Left cardiac atrium (tissue), 4 donors: ENCODE results near the gene OPA1. TPM values are rescaled to one million over a fixed set of nuclear protein-coding genes. Genes with fewer than 3 reads are reported as not detected.

Experiments used
- ATAC-seq, 2 donors: fragments of 200-7000 bp; cut with Tn5 transposase; one replicate each; pipeline ENCODE4 v1.9.1; 2020; ENCODE audit warnings: mild to moderate bottlenecking in 2 of 2, moderate library complexity in 2 of 2
- DNase-seq: peaks from one replicate; pipeline ENCODE4 v3.0.0-alpha.2; 2020
- intact Hi-C, 2 donors: fragments of 100-400 bp; cut with DNase I; formaldehyde crosslinking; loops; one replicate each; pipeline versions ENCODE4 v1.14.1 to v1.15.1; 2022 to 2023
- total RNA-seq, 2 donors: library from RNA; stranded (reverse); fragmentation: NEBNext Ultra II Directional; extraction: Animal tissue kit (Norgen Biotek cat#: 25700); gene quantifications; one replicate each; pipeline ENCODE4 v1.2.1, GENCODE V29; 2021
- donor health status: DM: no; HTN: yes; CAD: no.
- donor health status: DM: no; HTN: yes; CAD: no; lungs with severe emphysema.
- donor health status: DM: yes; HTN: yes; CAD: no.
- donor health status: Dilated cardiomyopathy.

OPA1 gene
- total RNA-seq, 2 donors from 2014 or later = 64.4 to 93.8 TPM

DNA sequence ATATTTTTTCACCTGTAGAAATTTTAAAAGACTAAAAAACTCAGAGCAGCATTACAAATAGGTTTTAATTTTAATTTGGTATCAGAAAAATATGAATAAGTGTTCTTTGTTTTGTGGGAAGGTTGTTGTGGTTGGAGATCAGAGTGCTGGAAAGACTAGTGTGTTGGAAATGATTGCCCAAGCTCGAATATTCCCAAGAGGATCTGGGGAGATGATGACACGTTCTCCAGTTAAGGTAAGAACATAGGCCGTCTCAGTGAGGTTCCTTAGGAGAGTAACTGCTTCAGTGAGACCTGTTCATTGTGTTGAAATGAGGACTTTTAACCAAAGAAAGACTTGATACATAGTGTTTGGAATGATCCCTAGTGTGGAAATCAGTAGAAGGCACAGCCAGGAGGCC is 44.8 kb downstream of the OPA1 start:
- intact Hi-C loops = no loop called here
- no peak for ATAC-seq
- DNase-seq = no peak

GRCh38 chr3:193638833-193639232 is 45.8 kb downstream of the OPA1 start:
- DNase-seq (no peak), ATAC-seq (no peak)
- intact Hi-C loops = no loop called here

DNA sequence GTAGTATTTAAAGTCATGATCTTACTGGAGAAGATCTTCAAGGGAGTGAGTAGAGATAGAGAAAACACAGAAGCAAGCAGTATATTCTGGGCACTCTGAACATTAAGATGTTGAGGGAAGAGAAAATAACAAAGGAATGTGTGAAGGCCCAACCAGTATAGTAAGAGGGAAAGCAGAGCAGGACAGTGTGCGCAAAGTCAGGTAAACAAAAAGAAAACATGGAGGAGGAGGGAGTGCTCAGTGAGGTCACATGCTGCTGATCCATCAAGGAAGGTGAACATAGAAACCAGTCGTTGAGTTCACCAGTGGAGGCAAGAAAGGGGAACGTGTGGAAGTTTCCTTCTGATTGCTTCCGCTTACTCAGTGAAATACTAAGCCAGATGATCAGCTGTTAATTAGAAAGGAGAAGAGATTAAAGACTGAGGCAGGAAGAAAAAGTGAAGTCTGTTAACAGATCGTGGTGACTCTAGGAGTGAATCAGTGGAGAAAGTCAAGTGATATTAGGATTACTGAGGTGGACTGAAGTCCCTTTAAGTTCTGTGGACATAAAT is 47.2 kb downstream of the OPA1 start:
- ATAC-seq (no peak), DNase-seq (no peak)
- intact Hi-C loops = no loop called here

DNA sequence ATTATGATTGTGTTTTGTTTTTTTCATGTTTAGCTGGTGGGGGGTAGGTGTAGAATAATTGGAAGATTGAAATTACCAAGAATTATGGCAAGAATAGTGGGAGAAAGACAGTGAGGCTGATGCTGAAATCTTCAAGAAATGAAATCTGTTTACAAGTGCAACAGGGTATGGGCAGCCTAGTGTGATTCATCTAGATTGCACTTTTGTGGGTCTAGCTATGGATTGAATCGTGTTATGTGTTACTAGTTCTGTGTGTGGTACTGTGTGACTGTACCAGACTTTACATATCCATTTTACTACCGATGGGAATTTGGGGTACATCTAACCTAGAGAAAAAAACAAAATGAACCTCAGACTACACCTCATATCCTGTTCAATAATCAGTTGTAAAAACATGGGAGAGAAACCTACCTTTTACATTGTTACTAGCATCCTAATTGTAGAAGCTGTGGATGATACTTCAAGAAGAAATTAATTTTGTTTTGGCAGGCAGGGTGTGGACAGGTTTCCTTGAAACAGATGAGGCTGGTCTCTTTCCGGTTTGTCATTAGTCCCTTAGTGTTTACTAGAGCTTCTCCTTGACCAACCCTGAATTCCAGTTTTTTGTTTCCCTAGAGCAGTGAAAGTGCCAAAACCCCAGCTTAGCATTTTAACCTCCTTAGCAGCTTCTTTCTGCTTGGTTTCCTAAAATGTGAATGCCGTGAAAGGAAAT is 47.9 kb downstream of the OPA1 start:
- intact Hi-C loops = no loop called here

GRCh38 chr3:193641440-193641775 is 48.4 kb downstream of the OPA1 start:
- no peak for DNase-seq
- intact Hi-C loops = no loop called here
- no peak for ATAC-seq

More for the DNA sequence above, 47.9 kb downstream of the OPA1 start:
- ATAC-seq = no peak
- no peak for DNase-seq

DNA sequence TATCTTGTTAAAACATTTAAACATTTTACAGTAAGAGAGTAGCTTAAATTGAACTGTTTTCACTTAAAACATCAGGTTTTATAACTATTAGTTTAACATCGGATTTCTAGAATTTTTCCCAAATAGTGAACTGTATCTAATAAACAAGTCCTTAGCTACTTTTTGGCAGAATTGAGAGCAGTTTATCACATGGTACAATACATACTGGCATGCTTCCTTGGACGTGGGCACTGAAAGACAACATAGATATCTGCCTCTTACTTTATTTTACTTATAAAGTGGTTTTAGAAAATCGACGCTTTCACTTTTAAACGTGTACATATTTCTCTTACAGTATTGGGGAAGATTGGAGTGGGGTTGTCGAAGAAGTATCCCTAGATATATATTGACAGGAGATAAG is 52.8 kb downstream of the OPA1 start:
- ATAC-seq (peak in 1 of 2 donors; percentile 44), DNase-seq (no peak)
- intact Hi-C loops = no loop called here

DNA sequence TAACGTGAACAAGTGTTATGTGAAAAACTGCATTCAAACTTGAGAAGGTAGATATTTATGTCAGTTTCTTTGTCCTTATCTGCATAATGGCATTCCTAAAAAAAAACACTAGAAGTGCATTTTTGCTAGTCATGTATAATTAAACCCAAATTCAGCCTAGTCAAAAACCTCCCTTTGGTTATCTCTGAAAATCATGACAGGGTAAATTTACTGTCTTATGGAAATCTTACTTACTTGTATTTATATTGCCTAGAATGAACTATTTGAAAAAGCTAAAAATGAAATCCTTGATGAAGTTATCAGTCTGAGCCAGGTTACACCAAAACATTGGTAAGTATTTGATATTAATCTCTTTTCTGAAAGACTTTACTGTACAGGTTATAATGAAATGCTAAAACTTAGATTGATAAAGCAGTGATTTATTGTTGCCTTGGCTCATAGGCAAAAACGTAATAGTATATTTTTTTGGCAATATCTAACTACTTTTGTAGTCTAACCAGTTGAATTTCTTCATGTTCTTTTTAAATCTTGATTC is 55.6 kb downstream of the OPA1 start:
- DNase-seq = no peak
- intact Hi-C loops = no loop called here
- ATAC-seq = no peak

GRCh38 chr3:193650585-193650984 is 57.6 kb downstream of the OPA1 start:
- intact Hi-C loops = no loop called here
- DNase-seq = no peak
- no peak for ATAC-seq

DNA sequence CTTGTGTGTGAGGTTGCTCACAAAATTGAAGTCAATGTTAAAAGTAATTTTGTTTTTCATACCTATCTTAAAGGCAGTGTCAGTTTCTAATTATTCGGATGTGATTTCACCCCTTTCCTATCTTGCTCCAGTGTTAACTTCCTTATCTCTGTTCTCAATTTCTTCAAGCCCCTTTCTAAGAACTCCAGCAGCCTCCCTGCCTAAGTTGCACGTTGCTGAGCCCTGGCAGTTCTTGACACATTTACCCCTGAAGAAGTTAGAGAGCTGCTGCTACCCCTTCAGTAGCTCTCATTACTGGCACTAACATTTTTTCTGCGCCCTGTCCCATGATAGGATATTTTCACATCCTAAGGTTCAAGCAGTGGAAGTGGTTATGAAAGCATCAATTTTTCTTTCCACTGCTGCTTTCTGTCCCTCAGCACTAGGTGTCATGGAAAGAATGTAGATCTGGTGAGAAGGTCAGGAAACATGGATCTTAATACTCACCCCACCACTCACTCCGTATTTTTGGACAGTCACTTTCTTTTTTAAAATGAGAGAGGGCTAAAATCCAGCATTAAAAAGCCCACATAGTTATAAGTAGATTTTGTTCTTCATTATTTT is 62.9 kb downstream of the OPA1 start:
- intact Hi-C loops = no loop called here
- ATAC-seq = no peak
- no peak for DNase-seq

GRCh38 chr3:193656445-193656844 is 63.4 kb downstream of the OPA1 start:
- DNase-seq (no peak), ATAC-seq (no peak)
- intact Hi-C loops = no loop called here

DNA sequence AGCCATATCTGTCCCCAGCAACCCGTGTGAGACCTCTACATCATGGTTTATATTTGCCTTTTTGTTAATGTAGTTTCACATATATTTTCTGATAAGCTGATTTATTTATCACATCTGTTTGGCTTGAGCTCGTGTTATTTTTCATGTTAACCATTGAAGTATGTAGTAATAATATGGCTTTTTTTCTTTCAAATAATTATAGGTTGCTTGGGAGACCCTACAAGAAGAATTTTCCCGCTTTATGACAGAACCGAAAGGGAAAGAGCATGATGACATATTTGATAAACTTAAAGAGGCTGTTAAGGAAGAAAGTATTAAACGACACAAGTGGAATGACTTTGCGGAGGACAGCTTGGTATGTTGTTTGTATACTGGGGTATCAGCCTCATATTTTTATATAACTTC is 63.9 kb downstream of the OPA1 start:
- DNase-seq = no peak
- intact Hi-C loops = no loop called here
- ATAC-seq = no peak

DNA sequence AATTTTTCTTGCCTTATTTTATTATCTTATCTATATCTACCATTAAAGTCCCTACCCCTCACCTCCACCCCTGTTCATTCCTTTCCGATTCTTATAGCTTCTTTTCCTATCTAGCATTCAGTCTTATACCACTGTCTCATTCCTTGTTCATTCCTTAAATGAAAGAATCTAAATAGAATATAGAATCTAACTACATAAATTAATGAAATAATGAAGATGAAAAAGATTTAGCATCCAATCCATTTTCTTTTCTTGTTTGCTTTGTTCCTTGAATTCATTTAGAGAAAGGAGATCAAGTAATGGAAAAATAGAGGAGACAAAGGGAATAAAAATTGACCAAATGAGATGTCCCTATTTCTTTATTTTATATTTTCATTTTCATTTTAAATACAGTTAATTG is 67.2 kb downstream of the OPA1 start:
- DNase-seq = no peak
- no peak for ATAC-seq
- intact Hi-C loops = no loop called here

GRCh38 chr3:193660698-193661411 is 67.8 kb downstream of the OPA1 start:
- no peak for ATAC-seq
- no peak for DNase-seq
- intact Hi-C loops = no loop called here

DNA sequence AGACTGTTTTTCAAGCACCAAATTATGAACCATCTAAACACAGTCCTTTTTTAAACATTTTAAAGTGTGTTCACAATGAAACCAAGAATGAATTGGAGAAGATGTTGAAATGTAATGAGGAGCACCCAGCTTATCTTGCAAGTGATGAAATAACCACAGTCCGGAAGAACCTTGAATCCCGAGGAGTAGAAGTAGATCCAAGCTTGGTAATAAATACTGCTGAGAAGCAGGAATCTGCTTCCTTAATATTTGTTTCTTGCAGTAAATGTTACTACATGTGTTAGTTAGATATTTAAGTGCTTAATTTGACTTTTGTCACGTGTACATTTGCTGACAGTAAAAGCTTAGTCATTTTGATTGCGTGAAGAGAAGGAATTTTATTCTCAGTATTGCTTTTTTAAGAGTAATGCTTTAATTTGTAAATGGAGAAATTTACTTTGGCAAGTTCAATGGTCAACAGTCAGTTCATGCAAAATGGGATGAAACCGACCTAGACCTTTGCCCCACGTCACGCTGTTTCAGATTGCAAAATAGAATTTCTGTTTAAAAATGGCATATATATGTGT is 69.8 kb downstream of the OPA1 start:
- ATAC-seq (peak; percentile 34 to 59), DNase-seq (no peak)

GRCh38 chr3:193665370-193665989 is 72.5 kb downstream of the OPA1 start:
- intact Hi-C loops = no loop called here
- no peak for ATAC-seq
- DNase-seq = no peak

More for the DNA sequence above, 69.8 kb downstream of the OPA1 start:
- intact Hi-C loops = no loop called here

- DNase-seq (no peak), ATAC-seq (no peak)
- intact Hi-C loops = loop anchor here in 1 of 2 donors (10.0 kb wide), 1 partner anchor 671 kb away; no protein-coding TSS in a partner anchor
Measured at GRCh38 chr3:193673845-193674244, 80.8 kb downstream of the OPA1 start.

DNA sequence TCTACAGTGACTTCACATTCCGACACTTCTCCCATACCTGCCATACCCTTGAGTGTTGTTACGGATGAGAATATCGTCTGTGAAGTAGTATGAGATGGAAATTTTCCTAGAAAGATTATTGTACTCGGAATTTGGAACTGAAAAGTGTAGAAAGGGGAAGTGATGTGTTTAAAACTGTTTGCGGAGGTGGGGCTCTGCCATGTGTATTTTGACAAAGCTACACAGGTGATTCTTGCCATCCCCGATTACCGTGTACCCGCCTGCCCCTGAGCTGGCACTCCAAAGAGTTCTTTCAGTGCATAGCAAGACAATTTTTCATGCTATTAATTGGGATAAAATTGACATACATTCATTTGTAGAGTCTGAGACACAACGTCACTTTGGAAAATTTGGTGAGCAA is 81.7 kb downstream of the OPA1 start:
- intact Hi-C loops = loop anchor here in 1 of 2 donors (10.0 kb wide), 1 partner anchor 670 kb away; no protein-coding TSS in a partner anchor
- no peak for ATAC-seq
- no peak for DNase-seq

- ATAC-seq = no peak
- intact Hi-C loops = loop anchor here in 1 of 2 donors (10.0 kb wide), 1 partner anchor 667 kb away; no protein-coding TSS in a partner anchor
- DNase-seq = no peak
Measured at GRCh38 chr3:193677734-193678133, 84.7 kb downstream of the OPA1 start.

DNA sequence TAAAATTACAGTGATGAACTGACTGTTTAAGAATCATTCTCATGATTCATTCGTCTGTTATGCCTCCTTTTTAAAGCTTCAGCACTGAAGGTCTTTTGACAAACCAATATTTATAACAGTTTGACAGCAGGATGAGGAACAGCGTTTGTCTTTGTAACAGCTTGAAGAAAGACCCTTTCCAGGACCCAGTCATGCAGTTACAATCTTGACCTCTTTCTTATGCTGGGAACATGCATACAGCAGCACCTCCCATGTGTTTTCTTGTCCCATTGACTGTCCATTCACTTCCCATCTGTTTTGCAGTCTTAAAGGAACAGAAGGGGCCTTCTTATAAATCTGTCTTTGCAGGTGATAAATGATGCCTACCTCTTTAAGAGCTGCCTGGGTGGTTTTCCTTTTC is 87.2 kb downstream of the OPA1 start:
- ATAC-seq = no peak
- intact Hi-C loops = no loop called here
- DNase-seq = no peak
